ENCODE data around the gene TAMM41.

TAMM41 gene

DNA sequence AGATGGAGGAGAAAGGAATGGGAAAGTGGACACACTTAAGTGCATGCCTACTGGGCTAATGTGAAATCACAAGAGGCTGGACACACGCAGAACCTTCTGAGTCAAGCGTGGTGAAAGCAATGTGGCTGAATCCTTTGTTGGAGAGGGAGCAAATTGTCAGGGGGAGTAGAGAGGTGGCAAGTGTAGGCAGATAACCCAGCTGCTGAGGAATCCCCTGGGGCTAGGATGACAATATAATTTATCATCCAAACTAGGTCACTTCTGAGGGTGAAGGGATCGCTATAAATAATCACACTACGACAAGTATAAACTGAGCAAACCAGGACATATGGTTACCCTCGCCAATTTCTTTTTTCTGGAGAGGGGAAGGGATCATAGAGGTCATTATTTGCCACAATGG lies 28.7 kb downstream of the TAMM41 start:
- no peak overlapping the region for H3K27ac ChIP-seq (ENCODE audit: low read depth, low read length, poor library complexity, severe bottlenecking)
- H3K9ac ChIP-seq (ENCODE audit: low read length) = no peak overlapping the region
- no peaks in the 10 kb centered on the region for H3K4me1 ChIP-seq (ENCODE audit: insufficient read depth, low read length, severe bottlenecking)
- H3K27me3 ChIP-seq (ENCODE audit: insufficient read depth, low read length) = no peaks in the 10 kb centered on the region
- H3F3A ChIP-seq (ENCODE audit: insufficient read depth, low read length) = no peaks in the 10 kb centered on the region
- no peak for TF ChIP-seq CTCF (IDR thresholded peaks at IDR 0.05; ENCODE audit: low read length)
- TF ChIP-seq EZH2 (IDR thresholded peaks at IDR 0.05; ENCODE audit: borderline replicate concordance, low read length) = no peak
- H3K4me3 ChIP-seq (ENCODE audit: low read depth, low read length, poor library complexity, severe bottlenecking) = no peak overlapping the region
- no peaks in the 10 kb centered on the region for H3K79me2 ChIP-seq (ENCODE audit: insufficient read depth, low read length)
- H4K20me1 ChIP-seq (ENCODE audit: insufficient read depth, low read length) = no peaks in the 10 kb centered on the region
- H3K9me3 ChIP-seq (ENCODE audit: low read length) = no peaks in the 10 kb centered on the region
- H2AFZ ChIP-seq (ENCODE audit: low read length) = no peak overlapping the region
- peaks cover 46% of the 10 kb centered on the region for H3K36me3 ChIP-seq (ENCODE audit: insufficient read depth, low read length)
- H3K4me2 ChIP-seq (ENCODE audit: low read length) = no peak overlapping the region
- H3K9me2 ChIP-seq (ENCODE audit: low read depth, low read length) = no peaks in the 10 kb centered on the region

DNA sequence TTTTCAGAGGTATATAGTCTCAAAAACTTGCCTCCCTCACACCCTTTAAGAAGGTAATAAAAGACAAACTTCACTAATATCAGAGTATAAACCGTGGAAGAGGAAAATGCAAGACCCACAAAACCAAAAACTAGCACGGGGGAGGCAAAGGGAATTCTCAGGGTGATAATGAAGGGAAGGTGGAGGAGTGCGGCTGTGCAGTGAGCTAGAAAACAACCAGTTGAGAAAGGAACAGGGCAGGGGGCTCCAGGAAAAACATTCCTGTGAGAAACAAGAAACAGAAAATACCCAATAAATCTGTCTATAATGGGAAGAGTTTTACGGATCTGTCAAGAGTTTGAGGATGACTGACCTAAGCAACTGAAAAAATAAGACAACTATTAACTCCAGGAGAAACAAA lies 31.6 kb downstream of the TAMM41 start:
- H3K9me2 ChIP-seq (ENCODE audit: low read depth, low read length) = no peaks in the 10 kb centered on the region
- no peaks in the 10 kb centered on the region for H3K4me1 ChIP-seq (ENCODE audit: insufficient read depth, low read length, severe bottlenecking)
- H3K4me3 ChIP-seq (ENCODE audit: low read depth, low read length, poor library complexity, severe bottlenecking) = no peak overlapping the region
- H3F3A ChIP-seq (ENCODE audit: insufficient read depth, low read length) = no peaks in the 10 kb centered on the region
- H3K4me2 ChIP-seq (ENCODE audit: low read length) = no peak overlapping the region
- peaks cover 31% of the 10 kb centered on the region; the same call in 1 of the 2 replicates for H3K36me3 ChIP-seq (ENCODE audit: insufficient read depth, low read length)
- no peaks in the 10 kb centered on the region for H4K20me1 ChIP-seq (ENCODE audit: insufficient read depth, low read length)
- no peaks in the 10 kb centered on the region for H3K79me2 ChIP-seq (ENCODE audit: insufficient read depth, low read length)
- no peak overlapping the region for H3K27ac ChIP-seq (ENCODE audit: low read depth, low read length, poor library complexity, severe bottlenecking)
- H3K27me3 ChIP-seq (ENCODE audit: insufficient read depth, low read length) = no peaks in the 10 kb centered on the region
- H3K9ac ChIP-seq (ENCODE audit: low read length) = no peak overlapping the region
- TF ChIP-seq CTCF (IDR thresholded peaks at IDR 0.05; ENCODE audit: low read length) (no peak), EZH2 (IDR thresholded peaks at IDR 0.05; ENCODE audit: borderline replicate concordance, low read length) (no peak)
- no peak overlapping the region for H2AFZ ChIP-seq (ENCODE audit: low read length)
- no peaks in the 10 kb centered on the region for H3K9me3 ChIP-seq (ENCODE audit: low read length)

DNA sequence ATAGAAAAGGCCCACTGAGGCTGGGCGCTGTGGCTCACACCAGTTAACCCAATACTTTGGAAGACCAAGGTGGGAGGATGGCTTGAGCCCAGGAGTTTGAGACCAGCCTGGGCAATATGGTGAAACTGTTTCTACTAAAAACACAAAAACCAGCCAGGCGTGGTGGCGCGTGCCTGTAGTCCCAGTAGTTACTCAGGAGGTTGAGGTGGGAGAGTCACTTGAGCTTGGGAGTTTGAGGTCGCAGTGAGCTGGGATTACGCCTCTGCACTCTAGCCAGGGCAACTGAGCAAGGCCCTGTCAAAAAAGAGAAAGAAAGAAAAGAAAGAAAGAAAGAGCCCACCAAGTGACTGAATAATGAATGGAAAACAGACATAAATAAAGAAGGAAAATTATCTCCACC lies 32.0 kb downstream of the TAMM41 start:
- no peaks in the 10 kb centered on the region for H4K20me1 ChIP-seq (ENCODE audit: insufficient read depth, low read length)
- no peaks in the 10 kb centered on the region for H3F3A ChIP-seq (ENCODE audit: insufficient read depth, low read length)
- peaks cover 29% of the 10 kb centered on the region; the same call in 1 of the 2 replicates for H3K36me3 ChIP-seq (ENCODE audit: insufficient read depth, low read length)
- no peaks in the 10 kb centered on the region for H3K79me2 ChIP-seq (ENCODE audit: insufficient read depth, low read length)
- no peak overlapping the region for H3K4me2 ChIP-seq (ENCODE audit: low read length)
- no peaks in the 10 kb centered on the region for H3K9me3 ChIP-seq (ENCODE audit: low read length)
- no peak overlapping the region for H2AFZ ChIP-seq (ENCODE audit: low read length)
- no peak overlapping the region for H3K9ac ChIP-seq (ENCODE audit: low read length)
- H3K4me3 ChIP-seq (ENCODE audit: low read depth, low read length, poor library complexity, severe bottlenecking) = no peak overlapping the region
- H3K9me2 ChIP-seq (ENCODE audit: low read depth, low read length) = no peaks in the 10 kb centered on the region
- TF ChIP-seq EZH2 (IDR thresholded peaks at IDR 0.05; ENCODE audit: borderline replicate concordance, low read length) (no peak), CTCF (IDR thresholded peaks at IDR 0.05; ENCODE audit: low read length) (no peak)
- no peaks in the 10 kb centered on the region for H3K27me3 ChIP-seq (ENCODE audit: insufficient read depth, low read length)
- no peaks in the 10 kb centered on the region for H3K4me1 ChIP-seq (ENCODE audit: insufficient read depth, low read length, severe bottlenecking)
- H3K27ac ChIP-seq (ENCODE audit: low read depth, low read length, poor library complexity, severe bottlenecking) = no peak overlapping the region

Measured in OCI-LY1 (cell line).